Loucy (cell line): Measurements from ENCODE around the gene C22orf31.

Experiments
- H2AFZ ChIP-seq: fragments of 200-600 bp; sonication (generic); 2 replicates; pipeline ENCODE4 v1.6.0; 2016; ENCODE audit warnings: antibody characterized with exemption, mild to moderate bottlenecking, low read length, moderate library complexity
- H3F3A ChIP-seq: fragments of 200-600 bp; 2 replicates; pipeline ENCODE4 v1.6.0; 2016; ENCODE audit warnings: antibody characterized with exemption, low read depth, mild to moderate bottlenecking
- H3K27me3 ChIP-seq: fragments of 200-600 bp; sonication (generic); 2 replicates; pipeline ENCODE4 v1.6.1; 2014; ENCODE audit warnings: low read length, mild to moderate bottlenecking; ENCODE audit not compliant: insufficient read depth, poor library complexity, severe bottlenecking
- H3K36me3 ChIP-seq: fragments of 200-600 bp; sonication (generic); 2 replicates; pipeline ENCODE4 v1.6.1; 2016; ENCODE audit warnings: low read length; ENCODE audit not compliant: insufficient read depth
- H3K4me1 ChIP-seq: fragments of 200-600 bp; sonication (generic); 2 replicates; pipeline ENCODE4 v1.5.1; 2014; ENCODE audit warnings: low read length, mild to moderate bottlenecking; ENCODE audit not compliant: insufficient read depth, poor library complexity, severe bottlenecking
- H3K4me2 ChIP-seq: fragments of 200-600 bp; sonication (generic); 2 replicates; pipeline ENCODE4 v1.6.0; 2014; ENCODE audit warnings: antibody characterized with exemption, low read length, low read depth, mild to moderate bottlenecking; ENCODE audit not compliant: poor library complexity, severe bottlenecking
- H3K4me3 ChIP-seq: fragments of 200-600 bp; sonication (generic); 2 replicates; pipeline ENCODE4 v1.5.1; 2014; ENCODE audit warnings: low read length, mild to moderate bottlenecking, mixed read lengths; ENCODE audit not compliant: poor library complexity, severe bottlenecking
- H3K79me2 ChIP-seq: fragments of 200-600 bp; sonication (generic); 2 replicates; pipeline ENCODE4 v1.6.1; 2014; ENCODE audit warnings: low read length; ENCODE audit not compliant: insufficient read depth
- H3K9ac ChIP-seq: fragments of 200-600 bp; sonication (generic); 2 replicates; pipeline ENCODE4 v1.6.0; 2014; ENCODE audit warnings: mild to moderate bottlenecking, low read depth, low read length, moderate library complexity; ENCODE audit not compliant: poor library complexity, severe bottlenecking
- H3K9me2 ChIP-seq: fragments of 200-600 bp; sonication (generic); replicated peaks from 2 replicates; pipeline ENCODE4 v1.6.1; 2016; ENCODE audit warnings: low read depth, low read length, mixed read lengths
- H3K9me3 ChIP-seq: fragments of 200-600 bp; sonication (generic); 2 replicates; pipeline ENCODE4 v1.6.1; 2014; ENCODE audit warnings: mild to moderate bottlenecking, antibody characterized with exemption, low read length, low read depth; ENCODE audit not compliant: insufficient read depth
- H4K20me1 ChIP-seq: fragments of 200-600 bp; sonication (generic); 2 replicates; pipeline ENCODE4 v1.6.0; 2014; ENCODE audit warnings: antibody characterized with exemption, low read length, mild to moderate bottlenecking; ENCODE audit not compliant: insufficient read depth, poor library complexity, severe bottlenecking
- EZH2phosphoT487 ChIP-seq: fragments of 200-600 bp; IDR thresholded peaks from 2 replicates; pipeline ENCODE4 v1.6.1; 2018; ENCODE audit warnings: antibody characterized with exemption, mild to moderate bottlenecking, moderate library complexity, borderline replicate concordance
- TF ChIP-seq, protein P1 (sequence below): fragments of 200-600 bp; sonication (generic); conservative IDR thresholded peaks from 2 replicates; pipeline ENCODE4 v1.5.1; 2014; ENCODE audit warnings: mild to moderate bottlenecking, antibody characterized with exemption, low read length

C22orf31 gene

GRCh38 chr22:29078869-29079207 is 17.2 kb upstream of the C22orf31 start:
- H3K9me2 ChIP-seq: no peaks in the 10 kb centered on the region

GRCh38 chr22:29078036-29078868 is 16.6 kb upstream of the C22orf31 start:
- Histone ChIP-seq H2AFZ (no peak overlapping the region), H3K9me2 (no peaks in the 10 kb centered on the region), H3K4me1 (peaks cover 51% of the 10 kb centered on the region), H3K4me3 (no peak overlapping the region), H4K20me1 (no peaks in the 10 kb centered on the region), H3K9me3 (no peaks in the 10 kb centered on the region), H3F3A (peaks cover 14% of the 10 kb centered on the region), H3K36me3 (no peaks in the 10 kb centered on the region), H3K4me2 (peak overlapping the region; percentile 52), H3K79me2 (no peaks in the 10 kb centered on the region), H3K9ac (no peak overlapping the region), H3K27me3 (no peaks in the 10 kb centered on the region)
- TF ChIP-seq, protein P1, sequence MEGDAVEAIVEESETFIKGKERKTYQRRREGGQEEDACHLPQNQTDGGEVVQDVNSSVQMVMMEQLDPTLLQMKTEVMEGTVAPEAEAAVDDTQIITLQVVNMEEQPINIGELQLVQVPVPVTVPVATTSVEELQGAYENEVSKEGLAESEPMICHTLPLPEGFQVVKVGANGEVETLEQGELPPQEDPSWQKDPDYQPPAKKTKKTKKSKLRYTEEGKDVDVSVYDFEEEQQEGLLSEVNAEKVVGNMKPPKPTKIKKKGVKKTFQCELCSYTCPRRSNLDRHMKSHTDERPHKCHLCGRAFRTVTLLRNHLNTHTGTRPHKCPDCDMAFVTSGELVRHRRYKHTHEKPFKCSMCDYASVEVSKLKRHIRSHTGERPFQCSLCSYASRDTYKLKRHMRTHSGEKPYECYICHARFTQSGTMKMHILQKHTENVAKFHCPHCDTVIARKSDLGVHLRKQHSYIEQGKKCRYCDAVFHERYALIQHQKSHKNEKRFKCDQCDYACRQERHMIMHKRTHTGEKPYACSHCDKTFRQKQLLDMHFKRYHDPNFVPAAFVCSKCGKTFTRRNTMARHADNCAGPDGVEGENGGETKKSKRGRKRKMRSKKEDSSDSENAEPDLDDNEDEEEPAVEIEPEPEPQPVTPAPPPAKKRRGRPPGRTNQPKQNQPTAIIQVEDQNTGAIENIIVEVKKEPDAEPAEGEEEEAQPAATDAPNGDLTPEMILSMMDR: peak; percentile 42
- no peak for TF ChIP-seq EZH2phosphoT487

More at GRCh38 chr22:29078869-29079207, 17.2 kb upstream of the C22orf31 start:
- Histone ChIP-seq H3F3A (peaks cover 14% of the 10 kb centered on the region), H3K27me3 (no peaks in the 10 kb centered on the region), H3K36me3 (no peaks in the 10 kb centered on the region), H3K4me1 (peaks cover 51% of the 10 kb centered on the region), H3K9me3 (no peaks in the 10 kb centered on the region), H3K79me2 (no peaks in the 10 kb centered on the region), H3K4me2 (peak overlapping the region; percentile 52), H2AFZ (no peak overlapping the region), H3K9ac (no peak overlapping the region), H3K4me3 (no peak overlapping the region), H4K20me1 (no peaks in the 10 kb centered on the region)
- TF ChIP-seq EZH2phosphoT487: no peak
- TF ChIP-seq, protein P1: no peak

- Histone ChIP-seq H2AFZ (no peak overlapping the region), H3K4me3 (no peak overlapping the region), H3K4me2 (peak overlapping the region; percentile 31), H3F3A (peaks cover 5% of the 10 kb centered on the region; the same call in 1 of the 2 replicates), H3K79me2 (no peaks in the 10 kb centered on the region), H3K36me3 (no peaks in the 10 kb centered on the region), H4K20me1 (no peaks in the 10 kb centered on the region), H3K4me1 (peaks cover 25% of the 10 kb centered on the region), H3K9ac (no peak overlapping the region), H3K9me2 (no peaks in the 10 kb centered on the region), H3K9me3 (no peaks in the 10 kb centered on the region), H3K27me3 (no peaks in the 10 kb centered on the region)
- no peak for TF ChIP-seq EZH2phosphoT487
- TF ChIP-seq, protein P1: no peak
Measured at GRCh38 chr22:29074276-29074772, 12.7 kb upstream of the C22orf31 start.
